HG02623 (cell line): Measurements from ENCODE around the gene EFR3B.
"Not testable (repeated sequence)": the region's sequence is repeated elsewhere in the genome, so short reads cannot be mapped to it uniquely, and the experiment has no call there.

Experiments
- ATAC-seq: cut with Tn5 transposase; IDR thresholded peaks from one replicate; pipeline ENCODE4 v1.9.1; 2021; ENCODE audit warnings: moderate library complexity; ENCODE audit not compliant: unreplicated experiment

EFR3B gene

GRCh38 chr2:25072606-25073005, 30.7 kb downstream of the EFR3B start:
- ATAC-seq: no peak

DNA sequence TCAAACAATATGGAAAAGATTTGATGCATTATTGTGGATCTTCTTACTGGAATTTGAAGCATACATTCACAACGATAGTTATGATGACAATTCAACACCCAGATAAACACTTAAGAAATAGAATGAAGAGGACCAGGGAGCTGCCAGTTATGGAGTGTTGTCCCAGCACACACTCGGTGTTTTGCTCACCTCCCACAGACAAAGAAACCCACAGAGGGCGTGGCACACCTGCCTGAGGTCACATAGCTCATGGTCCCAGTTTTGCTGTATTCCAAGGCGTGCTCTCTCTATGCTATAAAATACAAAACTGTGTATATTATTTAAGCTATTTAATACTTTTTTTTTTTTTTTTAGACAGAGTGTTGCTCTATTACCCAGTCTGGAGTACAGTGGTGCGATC, 31.1 kb downstream of the EFR3B start:
- ATAC-seq: no peak

- no peak for ATAC-seq
Measured at GRCh38 chr2:25073914-25074313, 32.0 kb downstream of the EFR3B start.

DNA sequence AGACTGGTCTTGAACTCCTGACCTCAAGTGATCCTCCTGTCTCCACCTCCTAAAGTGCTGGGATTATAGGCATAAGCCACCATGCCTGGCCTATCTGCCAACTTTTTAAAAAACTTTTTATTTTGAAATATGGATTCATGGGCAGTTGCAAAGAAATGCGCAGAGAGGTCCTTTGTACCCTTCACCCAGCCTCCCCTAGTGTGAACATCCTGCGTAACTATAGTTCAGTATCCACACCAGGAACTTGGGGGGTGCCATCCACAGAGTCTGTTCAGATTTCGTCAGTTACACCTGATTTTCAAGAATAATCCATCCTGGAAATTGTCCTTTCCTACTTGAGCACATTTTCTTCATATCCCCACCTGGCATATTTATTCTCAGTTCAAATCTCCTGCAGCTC, 33.0 kb downstream of the EFR3B start:
- no peak for ATAC-seq

DNA sequence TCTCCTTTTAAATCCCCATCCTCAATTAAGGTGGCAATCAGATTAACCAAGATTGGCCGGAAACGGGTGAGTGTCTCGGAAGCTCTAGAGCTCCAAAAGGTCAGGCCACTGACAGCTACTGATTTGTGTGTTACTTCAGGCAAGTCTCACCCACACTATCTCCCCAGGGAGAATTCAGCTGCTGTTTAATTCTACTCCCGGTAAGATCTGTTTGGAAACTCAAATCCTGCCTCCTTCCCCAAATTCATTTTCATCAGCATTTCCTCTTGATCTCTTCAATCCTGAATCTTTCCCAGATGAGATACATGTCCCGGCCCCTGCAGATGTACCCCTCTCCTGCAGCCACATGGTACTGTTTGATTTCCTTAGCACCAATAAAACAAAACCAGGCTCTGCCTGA, 34.9 kb downstream of the EFR3B start:
- no peak for ATAC-seq

GRCh38 chr2:25077789-25078169, 35.9 kb downstream of the EFR3B start:
- no peak for ATAC-seq

DNA sequence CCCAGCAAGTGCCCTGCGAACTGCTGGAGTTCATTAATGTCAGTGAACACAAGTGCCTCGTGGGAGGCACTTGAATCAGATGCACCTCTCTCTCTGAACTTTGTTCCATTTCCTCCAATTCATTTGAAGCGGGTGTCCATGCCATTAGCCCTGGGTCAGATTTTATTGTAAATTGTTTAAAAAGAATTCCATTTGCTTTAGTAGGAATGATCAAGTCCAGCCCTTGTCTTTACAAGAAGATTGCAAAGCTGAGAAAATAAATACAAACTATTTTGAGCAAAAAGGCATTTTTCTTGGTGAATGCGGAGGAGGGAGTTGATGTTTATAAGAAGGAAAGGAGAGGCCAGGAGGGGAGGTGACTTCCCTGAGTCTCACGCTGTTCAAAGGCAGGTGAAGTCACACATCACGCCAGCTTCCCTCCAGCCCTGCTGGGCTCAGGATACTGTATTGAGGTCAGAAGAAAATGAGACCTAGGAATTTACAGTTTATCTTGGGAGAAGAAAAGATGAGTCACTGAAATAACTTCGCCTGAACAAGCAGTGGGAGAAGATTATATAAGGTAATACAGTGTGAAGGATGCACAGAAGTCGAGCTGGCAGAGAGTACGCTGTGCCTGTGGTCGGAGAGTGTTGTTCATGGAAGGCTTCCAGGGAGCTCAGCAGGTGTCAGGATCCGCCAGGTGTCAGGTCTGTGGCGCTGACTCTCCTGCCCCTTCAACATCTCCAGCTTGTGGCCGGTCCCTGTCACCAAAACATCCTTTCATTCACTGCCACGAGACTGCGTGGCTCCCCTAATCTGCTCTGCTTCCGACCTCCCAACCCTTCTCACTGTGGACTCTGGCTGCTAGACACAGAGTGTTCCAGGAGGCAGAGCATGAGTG, 36.5 kb downstream of the EFR3B start:
- ATAC-seq: no peak

DNA sequence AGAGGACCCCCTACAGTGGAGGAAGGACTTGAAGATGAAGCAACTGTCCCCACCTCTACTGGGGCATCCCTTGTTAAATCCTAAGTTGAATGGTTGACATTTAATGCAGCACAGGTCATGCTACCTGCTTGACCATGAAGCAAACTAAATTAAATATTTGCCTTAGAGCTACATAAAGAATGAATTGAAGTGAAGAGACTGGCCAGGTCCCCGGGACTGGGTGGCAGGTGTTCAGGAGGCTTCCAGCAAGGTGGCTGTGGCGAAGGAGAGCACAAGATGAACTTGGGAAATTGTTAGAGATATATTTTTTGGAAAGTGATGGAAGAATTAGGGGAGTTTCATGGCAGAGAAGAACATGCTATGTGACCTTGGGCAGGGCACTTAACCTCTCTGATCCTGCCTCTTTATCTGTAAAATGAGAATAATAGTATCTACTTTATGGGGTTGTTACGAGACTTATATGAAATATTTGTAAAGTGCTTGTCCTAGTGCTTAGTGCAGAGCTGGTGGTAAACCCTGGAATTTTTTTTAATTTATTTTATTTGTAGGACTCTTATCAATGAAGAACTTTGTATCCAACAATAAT, 37.3 kb downstream of the EFR3B start:
- no peak for ATAC-seq

DNA sequence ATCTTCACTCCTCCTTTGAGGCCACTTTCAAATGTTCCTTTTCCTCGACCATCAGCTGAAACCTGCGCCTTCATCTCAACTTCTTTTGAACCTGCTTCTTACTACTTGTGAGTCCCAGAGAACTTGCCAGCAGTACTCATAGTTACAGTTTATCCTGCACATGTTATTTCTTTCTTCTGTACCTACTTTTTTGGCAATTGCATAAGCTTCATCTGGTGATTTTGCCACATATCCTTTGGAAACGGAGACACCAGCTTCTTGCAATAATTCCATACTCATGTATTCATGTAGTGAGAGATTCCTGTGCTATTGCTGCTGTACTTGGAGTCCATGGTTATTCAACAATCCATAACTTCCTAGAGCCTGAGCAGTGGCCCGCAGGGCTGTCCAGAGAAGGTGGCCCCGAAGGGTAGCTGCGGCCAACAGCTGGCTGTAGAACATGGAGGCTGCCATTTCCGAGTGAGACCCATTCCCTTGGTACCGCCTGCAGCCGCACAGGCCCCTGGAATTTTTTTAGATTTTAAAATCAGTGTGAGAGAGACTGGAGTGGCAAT, 39.4 kb downstream of the EFR3B start:
- ATAC-seq: no peak

DNA sequence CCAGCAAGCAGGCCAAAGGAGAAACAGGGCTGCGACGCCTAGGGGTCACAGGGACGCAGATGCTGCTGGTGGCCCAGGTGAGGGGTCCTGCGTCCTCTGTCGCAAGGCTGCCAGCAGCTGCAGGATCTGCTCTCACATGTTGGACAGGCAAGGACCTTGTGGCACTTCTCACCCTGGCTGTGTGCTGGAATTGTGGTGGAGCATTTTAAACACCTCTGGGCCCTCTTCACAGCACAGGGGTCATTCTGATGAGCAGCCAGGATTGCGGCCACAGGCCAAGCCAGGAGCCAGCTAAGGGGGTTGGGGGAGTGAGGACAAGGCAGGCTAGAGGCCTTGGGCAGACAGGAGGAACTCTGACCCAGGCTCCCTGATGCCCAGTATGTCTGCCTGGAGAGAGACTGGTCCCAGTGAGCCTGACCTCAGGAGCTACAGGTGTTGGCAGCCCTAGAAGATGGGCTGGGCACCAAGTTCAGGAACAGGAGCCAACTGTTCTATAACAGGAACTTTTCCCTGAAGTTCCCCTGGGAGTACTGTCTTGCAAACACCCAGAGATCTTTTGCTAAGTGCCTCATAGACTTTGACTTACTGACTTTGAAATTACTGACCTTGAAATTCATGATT, 40.2 kb downstream of the EFR3B start:
- no peak for ATAC-seq

- no peak for ATAC-seq
Measured at GRCh38 chr2:25085761-25086560, 44.1 kb downstream of the EFR3B start.

DNA sequence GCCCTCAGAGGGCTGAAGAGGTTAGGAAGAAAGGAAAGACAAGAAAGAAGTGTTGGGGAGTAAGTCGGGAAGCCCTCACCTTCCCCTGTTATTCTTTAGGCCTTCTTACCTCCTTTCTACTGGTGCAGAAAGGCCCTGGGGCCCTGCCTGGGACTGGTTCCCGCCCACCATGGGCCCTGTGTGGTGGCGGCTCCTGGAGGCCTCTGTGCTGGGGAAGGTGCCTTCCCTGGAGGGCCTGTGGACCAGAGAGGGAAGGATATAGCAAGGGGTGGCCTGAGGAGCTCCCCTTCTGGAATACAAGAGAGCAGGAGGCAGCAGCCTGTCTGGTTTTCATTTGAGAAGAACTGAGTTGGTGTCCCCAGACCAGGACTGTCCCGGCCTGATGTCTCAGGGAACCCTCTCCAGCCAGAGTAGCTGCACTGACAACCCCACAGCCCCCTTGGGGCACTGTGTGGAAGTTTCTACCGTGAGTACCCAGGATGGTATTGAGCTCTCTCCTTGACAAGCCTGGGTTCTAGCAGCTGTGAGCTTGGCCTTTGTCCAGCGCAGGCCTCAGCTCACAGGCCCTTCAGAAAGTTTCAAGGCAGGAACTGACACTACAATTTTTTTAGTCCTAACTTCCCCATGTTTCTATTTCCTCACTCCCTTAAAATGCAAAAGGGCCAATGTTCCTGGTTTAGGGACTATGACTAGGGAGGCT, 47.1 kb downstream of the EFR3B start:
- no peak for ATAC-seq

- ATAC-seq: no peak
Measured at GRCh38 chr2:25089605-25090315, 47.9 kb downstream of the EFR3B start.

DNA sequence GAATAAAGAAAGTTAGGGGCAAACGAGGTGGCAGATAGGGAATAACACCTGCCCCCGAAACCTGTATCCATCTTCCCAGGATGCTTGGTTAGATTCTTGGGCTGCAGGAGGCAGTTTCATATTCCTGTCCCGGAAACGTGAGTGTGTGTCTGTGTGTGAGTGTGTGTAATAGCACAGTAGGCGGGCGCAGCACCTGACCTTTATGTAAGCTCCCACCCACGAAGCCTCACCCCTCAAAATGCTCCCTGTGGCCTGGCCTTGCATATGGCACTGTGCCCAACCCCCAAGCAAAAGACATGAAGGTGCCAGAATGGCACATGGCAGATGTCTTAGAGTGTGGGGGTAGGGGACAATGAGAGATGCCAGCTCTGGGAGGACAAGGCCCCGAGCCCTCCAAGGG, 48.9 kb downstream of the EFR3B start:
- ATAC-seq: no peak

DNA sequence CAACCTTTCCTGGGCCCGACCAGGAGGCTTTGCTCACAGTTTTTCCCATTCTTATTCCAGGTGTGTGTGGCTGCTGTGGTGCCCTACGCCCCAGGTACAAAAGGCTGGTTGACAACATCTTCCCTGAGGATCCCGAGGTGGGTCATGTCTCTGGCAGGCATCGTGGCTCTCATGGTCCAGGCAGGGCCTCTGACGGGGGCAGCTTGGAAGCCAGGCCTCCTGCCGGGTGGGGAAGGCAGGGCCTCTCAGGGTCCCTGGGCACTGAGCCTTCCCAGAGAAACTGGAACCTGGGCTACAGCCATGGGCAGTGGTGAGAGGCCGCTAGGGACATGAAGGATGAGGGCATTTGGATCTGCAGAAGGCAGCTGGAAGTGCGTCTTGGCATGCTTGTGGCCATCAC, 49.4 kb downstream of the EFR3B start:
- ATAC-seq: no peak

GRCh38 chr2:25098056-25098455, 56.2 kb downstream of the EFR3B start:
- ATAC-seq: no peak

GRCh38 chr2:25098670-25099486, 57.0 kb downstream of the EFR3B start:
- no peak for ATAC-seq

DNA sequence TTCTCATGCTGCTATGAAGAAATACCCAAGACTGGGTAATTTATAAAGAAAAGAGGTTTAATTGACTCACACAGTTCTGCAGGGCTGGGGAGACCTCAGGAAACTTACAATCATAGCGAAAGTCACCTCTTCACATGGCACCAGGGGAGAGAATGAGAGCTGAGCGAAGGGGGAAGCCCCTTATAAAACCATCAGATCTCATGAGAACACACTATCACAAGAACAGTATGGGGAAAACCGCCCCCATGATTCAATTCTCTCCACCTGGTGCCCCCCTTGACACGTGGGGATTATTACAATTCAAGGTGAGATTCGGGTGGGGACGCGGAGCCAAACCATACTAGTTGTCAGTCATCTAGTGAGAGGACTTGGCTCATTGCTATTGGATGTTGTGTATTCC, 60.5 kb downstream of the EFR3B start:
- not testable (repeated sequence) for ATAC-seq

GRCh38 chr2:25103287-25103871, 61.5 kb downstream of the EFR3B start:
- no peak for ATAC-seq
